PFSK-1 (cell line): ENCODE results near the gene GPR25.

Experiments
- FOXP2 ChIP-seq: optimal IDR thresholded peaks from 2 replicates; pipeline ENCODE3; 2011; ENCODE audit warnings: borderline replicate concordance, control low read depth, inconsistent platforms; ENCODE audit not compliant: insufficient read depth; ENCODE audit errors: extremely low read length, extremely low read depth
- POLR2AphosphoS5 ChIP-seq: IDR thresholded peaks from 2 replicates; pipeline ENCODE4 v1.6.1; 2012; ENCODE audit warnings: low read depth, mild to moderate bottlenecking, control low read depth, low read length, moderate library complexity
- REST ChIP-seq, 2 experiments: IDR thresholded peaks; 2 replicates each; pipeline versions ENCODE4 v1.6.1 to v1.8.0; 2011 to 2012; ENCODE audit warnings: low read depth in 2 of 2, low read length in 2 of 2, control low read depth in 1 of 2, inconsistent platforms in 1 of 2, mild to moderate bottlenecking in 1 of 2, moderate library complexity in 1 of 2; ENCODE audit not compliant: insufficient read depth in 1 of 2
- SIN3A ChIP-seq: IDR thresholded peaks from 2 replicates; pipeline ENCODE4 v1.6.1; 2012; ENCODE audit warnings: mild to moderate bottlenecking, low read length, moderate library complexity, borderline replicate concordance; ENCODE audit not compliant: insufficient read depth
- TAF1 ChIP-seq: IDR thresholded peaks from 2 replicates; pipeline ENCODE4 v1.6.1; 2012; ENCODE audit warnings: low read length, control low read depth, borderline replicate concordance; ENCODE audit not compliant: insufficient read depth

- no peak for TF ChIP-seq POLR2AphosphoS5
- no peak for TF ChIP-seq TAF1
- no peak for TF ChIP-seq REST (IDR thresholded peaks at IDR 0.05; ENCODE audit: insufficient read depth in 1 of 2, low read depth in 2 of 2, low read length in 2 of 2)
- no peak for TF ChIP-seq SIN3A
- TF ChIP-seq FOXP2 = no peak
Observed at GRCh38 chr1:200887772-200888348, 15.1 kb downstream of the GPR25 start.
